ENCODE results near the gene TMEM52B.
A peak's percentile ranks its signal among the peaks of the same experiment; 100 is the strongest.

TMEM52B gene

GRCh38 chr12:10178821-10179220 lies at the start of gene TMEM52B:
Gene TMEM52B, plus strand, starts transcription at chr12:10179032. Its CDS starts 543 bp downstream, at chr12:10179575.
- DNase-seq (ENCODE audit: low read depth): no peak

- DNase-seq (ENCODE audit: low read depth): no peak
Observed at GRCh38 chr12:10130042-10130441, 48.8 kb upstream of the TMEM52B start, which contains the start of gene CLEC7A. Gene CLEC7A, minus strand, starts transcription at chr12:10130199. Its CDS starts 117 bp downstream, at chr12:10130082.

- DNase-seq (ENCODE audit: low read depth): no peak
Observed at GRCh38 chr12:10131111-10131690, 47.6 kb upstream of the TMEM52B start.

- DNase-seq (ENCODE audit: low read depth): no peak
Observed at GRCh38 chr12:10132850-10133370, 45.9 kb upstream of the TMEM52B start.

GRCh38 chr12:10135126-10135525 lies 43.7 kb upstream of the TMEM52B start:
- no peak for DNase-seq (ENCODE audit: low read depth)

- DNase-seq (ENCODE audit: low read depth): no peak
Observed at GRCh38 chr12:10136637-10137205, 42.1 kb upstream of the TMEM52B start.

GRCh38 chr12:10140001-10140400 lies 38.8 kb upstream of the TMEM52B start:
- peak; percentile 24 for DNase-seq (ENCODE audit: low read depth)

DNA sequence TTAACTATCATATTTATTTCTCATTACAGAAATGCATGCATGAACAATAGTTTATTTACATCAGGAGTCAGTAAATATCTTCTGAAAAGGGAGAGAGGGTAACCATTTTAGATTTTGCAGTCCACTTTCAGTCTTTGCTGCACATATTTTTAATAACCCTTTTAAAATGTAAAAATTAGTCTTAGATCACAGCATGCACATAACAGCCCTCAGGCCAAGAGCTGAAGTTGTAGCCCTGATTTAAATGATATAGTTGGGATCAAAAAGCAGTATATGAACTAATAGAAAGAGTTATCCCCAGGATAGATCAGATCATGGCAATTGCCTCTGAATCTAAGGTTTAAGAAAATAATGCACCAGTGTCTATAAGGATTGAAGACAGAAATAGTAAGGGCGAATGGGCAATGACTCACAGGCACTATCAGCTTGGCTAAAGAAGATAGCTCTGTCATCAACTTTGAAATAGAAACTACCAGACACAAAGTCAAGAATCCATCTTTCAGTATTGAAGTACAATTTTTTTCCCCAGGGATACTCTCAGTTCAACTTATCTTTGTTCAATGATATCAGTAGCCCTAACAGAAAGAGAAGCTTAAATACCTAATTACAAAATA lies 35.7 kb upstream of the TMEM52B start:
- DNase-seq (ENCODE audit: low read depth): no peak

- DNase-seq (ENCODE audit: low read depth): no peak
Observed at GRCh38 chr12:10147714-10148403, 31.0 kb upstream of the TMEM52B start.

GRCh38 chr12:10151621-10152020 lies 27.2 kb upstream of the TMEM52B start:
- no peak for DNase-seq (ENCODE audit: low read depth)

GRCh38 chr12:10153271-10154144 lies 25.3 kb upstream of the TMEM52B start:
- DNase-seq (ENCODE audit: low read depth): peak; percentile 32

DNA sequence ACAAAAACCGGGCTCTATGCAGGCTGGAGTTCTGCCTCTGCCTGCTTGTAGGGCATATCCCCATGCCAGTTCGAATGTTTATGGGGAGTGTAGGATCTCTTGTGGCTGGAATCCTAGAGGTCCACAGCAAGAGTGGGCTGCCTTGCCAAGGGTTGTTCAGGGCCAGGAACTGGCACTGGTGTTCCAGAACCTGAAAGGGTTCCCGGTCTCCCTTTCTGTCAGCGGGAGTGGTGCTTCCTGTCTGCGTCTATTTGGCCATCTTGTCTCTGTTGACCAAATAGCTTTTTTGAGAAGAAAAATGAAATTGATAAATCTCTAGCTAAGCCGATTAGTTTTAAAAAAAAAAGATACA lies 24.7 kb upstream of the TMEM52B start:
- no peak for DNase-seq (ENCODE audit: low read depth)

- no peak for DNase-seq (ENCODE audit: low read depth)
Observed at GRCh38 chr12:10155966-10156365, 22.9 kb upstream of the TMEM52B start.

- DNase-seq (ENCODE audit: low read depth): no peak
Observed at GRCh38 chr12:10158406-10158805, 20.4 kb upstream of the TMEM52B start.

- no peak for DNase-seq (ENCODE audit: low read depth)
Observed at GRCh38 chr12:10159280-10159679, 19.6 kb upstream of the TMEM52B start.

- DNase-seq (ENCODE audit: low read depth): no peak
Observed at GRCh38 chr12:10160617-10161385, 18.0 kb upstream of the TMEM52B start.

DNA sequence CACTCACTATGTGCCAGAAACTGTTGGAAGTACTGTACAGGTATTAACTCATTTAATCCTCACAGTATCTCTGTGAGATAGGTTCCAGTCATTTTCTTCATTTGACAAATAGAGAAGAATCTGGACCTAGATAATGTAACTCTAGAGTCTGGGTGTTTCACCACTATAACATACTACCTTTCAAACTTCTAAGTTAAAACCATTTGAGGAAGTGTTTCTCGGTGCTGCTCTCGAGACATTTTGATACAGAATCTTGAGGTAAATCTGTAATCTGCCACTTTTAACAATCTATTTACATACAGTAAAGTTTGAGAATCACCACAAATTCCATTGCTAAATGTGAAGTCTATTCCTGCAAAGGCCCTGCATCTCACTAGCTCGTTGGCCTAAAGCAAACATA lies 15.7 kb upstream of the TMEM52B start:
- no peak for DNase-seq (ENCODE audit: low read depth)

- DNase-seq (ENCODE audit: low read depth): no peak
Observed at GRCh38 chr12:10165421-10165820, 13.4 kb upstream of the TMEM52B start.

DNA sequence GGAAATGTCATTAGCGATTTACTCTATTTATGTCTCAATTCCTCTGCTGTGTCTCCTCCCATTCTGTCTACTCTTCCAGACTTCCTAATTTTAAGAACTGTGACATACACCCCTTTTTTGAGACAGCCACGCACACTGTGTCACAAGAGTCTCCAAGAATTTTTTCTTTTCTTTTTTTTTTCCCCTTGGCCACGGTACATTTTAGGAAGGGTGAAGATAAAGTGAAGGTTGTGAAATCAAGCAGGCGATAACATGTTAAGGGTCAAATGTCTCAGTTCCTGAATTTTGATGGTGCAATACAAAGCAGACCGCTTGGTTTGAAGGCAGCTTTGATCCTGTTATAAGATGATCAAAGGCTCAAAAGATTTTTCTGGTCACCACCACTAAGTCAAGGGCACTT lies 11.2 kb upstream of the TMEM52B start:
- DNase-seq (ENCODE audit: low read depth): no peak

GRCh38 chr12:10169104-10169503 lies 9.7 kb upstream of the TMEM52B start:
- no peak for DNase-seq (ENCODE audit: low read depth)

DNA sequence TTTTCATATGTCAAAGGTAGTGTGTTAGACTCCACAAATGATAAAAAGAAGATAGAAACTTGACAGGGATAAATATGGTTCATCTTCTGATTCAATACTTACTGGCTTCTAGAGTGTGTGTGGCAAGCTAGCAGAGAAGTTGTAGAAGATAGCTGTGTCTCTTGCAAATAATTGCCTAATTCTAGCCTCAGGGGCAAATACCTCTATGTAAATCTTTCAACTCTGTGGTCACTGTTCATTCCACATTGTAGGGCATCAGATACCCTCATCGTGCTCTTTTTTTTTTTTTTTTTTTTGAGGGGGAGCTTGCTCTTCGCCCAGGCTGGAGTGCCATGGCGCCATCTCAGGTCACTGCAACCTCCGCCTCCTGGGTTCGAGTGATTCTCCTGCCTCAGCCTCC lies 8.6 kb upstream of the TMEM52B start:
- no peak for DNase-seq (ENCODE audit: low read depth)

Measured in activated T-cell treated with anti-CD3 and anti-CD28 coated beads for 24 hours (primary cell).